NCI-H187 treated with DMSO at 0.1 percent for 48 hours (cell line): ENCODE measurements around the gene PAQR4.

ENCODE experiments used
- DNase-seq: peaks from one replicate; lab custom pipeline; 2025; lab: John Stamatoyannopoulos, UW

Gene PAQR4

GRCh38 chr16:3021449-3022207 is 52.5 kb downstream of the PAQR4 start:
- DNase-seq: no peak

- DNase-seq: no peak
Observed at GRCh38 chr16:3022208-3022683, 53.1 kb downstream of the PAQR4 start.

GRCh38 chr16:3022684-3023414 is 53.7 kb downstream of the PAQR4 start:
- DNase-seq: no peak
